ENCODE results near the gene ATP2C2.

- no peak for TF ChIP-seq TRIM28 (IDR thresholded peaks at IDR 0.05; ENCODE audit: borderline replicate concordance, low read length)
- TF ChIP-seq CTCF (tag by site-specific recombination; IDR thresholded peaks at IDR 0.05): no peak
- no peak for TF ChIP-seq ZNF660 (tag by site-specific recombination; IDR thresholded peaks at IDR 0.05)
- TF ChIP-seq ZNF274 (IDR thresholded peaks at IDR 0.05; ENCODE audit: low read length): no peak
- TF ChIP-seq ZNF274 (tag by site-specific recombination; IDR thresholded peaks at IDR 0.05; ENCODE audit: borderline replicate concordance): 0 out of 2 replicates have a peak, but pooled peaks have one; percentile 55
- TF ChIP-seq YY1 (tag by site-specific recombination; IDR thresholded peaks at IDR 0.05): no peak
- no peak for TF ChIP-seq ZNF670 (tag by site-specific recombination; IDR thresholded peaks at IDR 0.05; ENCODE audit: low read depth)
- TF ChIP-seq ZBTB1 (tag by site-specific recombination; IDR thresholded peaks at IDR 0.05): no peak
- no peak for TF ChIP-seq MZF1 (tag by site-specific recombination; IDR thresholded peaks at IDR 0.05; ENCODE audit: borderline replicate concordance)
- no peak for TF ChIP-seq ZNF624 (tag by site-specific recombination; IDR thresholded peaks at IDR 0.05)
- TF ChIP-seq ZNF768 (tag by site-specific recombination; IDR thresholded peaks at IDR 0.05): no peak
- no peak for TF ChIP-seq KLF16 (tag by site-specific recombination; IDR thresholded peaks at IDR 0.05)
These were observed 43.9 kb downstream of the ATP2C2 start for GRCh38 chr16:84412262-84412661.

All from HEK293 (cell line).